ENCODE data around the gene SART3. TPM values are rescaled to one million over a fixed set of nuclear protein-coding genes. Genes with fewer than 3 reads are reported as not detected.

The SART3 gene
- polyA plus RNA-seq, 3 donors: 60.8 to 72.7 (median 61.6) TPM

GRCh38 chr12:108482717-108483212, 78.2 kb downstream of the SART3 start:
- DNase-seq (ENCODE audit: extremely low read depth in 1 of 11, low read depth in 9 of 11, low spot score in 4 of 11): no peak

- DNase-seq (ENCODE audit: extremely low read depth in 1 of 11, low read depth in 9 of 11, low spot score in 4 of 11): no peak
Measured at GRCh38 chr12:108479364-108480070, 81.5 kb downstream of the SART3 start.

- DNase-seq (ENCODE audit: extremely low read depth in 1 of 11, low read depth in 9 of 11, low spot score in 4 of 11): no peak
Measured at GRCh38 chr12:108478611-108479206, 82.3 kb downstream of the SART3 start.

GRCh38 chr12:108477881-108478259, 83.1 kb downstream of the SART3 start:
- DNase-seq (ENCODE audit: extremely low read depth in 1 of 11, low read depth in 9 of 11, low spot score in 4 of 11): no peak

- no peak for DNase-seq (ENCODE audit: extremely low read depth in 1 of 11, low read depth in 9 of 11, low spot score in 4 of 11)
Measured at GRCh38 chr12:108477055-108477880, 83.7 kb downstream of the SART3 start.

GRCh38 chr12:108475396-108475795, 85.6 kb downstream of the SART3 start:
- no peak for DNase-seq (ENCODE audit: extremely low read depth in 1 of 11, low read depth in 9 of 11, low spot score in 4 of 11)

- no peak for DNase-seq (ENCODE audit: extremely low read depth in 1 of 11, low read depth in 9 of 11, low spot score in 4 of 11)
Measured at GRCh38 chr12:108473400-108474055, 87.4 kb downstream of the SART3 start.

Other genes with a start within 250 kb of the SART3 start
- gene CMKLR1, start 221.9 kb downstream of the SART3 start, polyA plus RNA-seq (ENCODE audit: insufficient read length in 3 of 3): 1 to 10 TPM; 3.8 to 5.1 (median 4.1) TPM
- gene FICD, start 45.9 kb downstream of the SART3 start, polyA plus RNA-seq (ENCODE audit: insufficient read length in 3 of 3): 1 to 10 TPM; 3.0 to 4.0 (median 3.7) TPM
- 100 to 1,000 TPM; 104 to 115 (median 112) TPM for gene ISCU, start 1.4 kb upstream of the SART3 start, polyA plus RNA-seq (ENCODE audit: insufficient read length in 3 of 3)
- 10 to 100 TPM; 16.8 to 25.9 (median 17.6) TPM for gene TMEM119, start 36.9 kb upstream of the SART3 start, polyA plus RNA-seq (ENCODE audit: insufficient read length in 3 of 3)
- gene SELPLG, start 72.7 kb upstream of the SART3 start, polyA plus RNA-seq (ENCODE audit: insufficient read length in 3 of 3): 1 to 10 TPM; 1.7 to 2.5 (median 2.3) TPM
- gene CORO1C, start 170.3 kb upstream of the SART3 start, polyA plus RNA-seq (ENCODE audit: insufficient read length in 3 of 3): 10 to 100 TPM; 56.2 to 65.8 (median 60.5) TPM

All from renal cortex interstitium (tissue), 11 donors.